ENCODE results near the gene GNB3. TPM values are rescaled to one million over a fixed set of nuclear protein-coding genes. Genes with fewer than 3 reads are reported as not detected.

Gene GNB3
- total RNA-seq, 1 donor from 2014 or later = 16.6 TPM

- Mint-ChIP-seq H3K27me3 (ENCODE audit: low read depth, unreplicated experiment) (no peaks in the 10 kb centered on the region), H3K9me3 (ENCODE audit: unreplicated experiment) (no peaks in the 10 kb centered on the region), H3K4me3 (ENCODE audit: unreplicated experiment) (peak overlapping the region; percentile 63), H3K27ac (ENCODE audit: unreplicated experiment) (no peak overlapping the region), H3K4me1 (ENCODE audit: low read depth, unreplicated experiment) (peaks cover 30% of the 10 kb centered on the region), H3K36me3 (ENCODE audit: low read depth, unreplicated experiment) (peaks cover 4% of the 10 kb centered on the region)
- H2AFZ ChIP-seq (ENCODE audit: low read depth, low read length) = peak overlapping the region; percentile 60
- TF ChIP-seq CTCF (IDR thresholded peaks at IDR 0.05; ENCODE audit: insufficient read depth, low read depth, low read length) (no peak), EZH2 (IDR thresholded peaks at IDR 0.05; ENCODE audit: insufficient read depth, low read length) (no peak)
- H3K4me1 ChIP-seq (ENCODE audit: insufficient read depth, low read length) = peaks cover 25% of the 10 kb centered on the region
- no peak for FAIRE-seq
- peak; percentile 52 for DNase-seq (ENCODE audit: low read depth)
- peaks cover under 1% of the 10 kb centered on the region for H4K20me1 ChIP-seq (ENCODE audit: insufficient read depth, low read length)
- no peaks in the 10 kb centered on the region for H3K27me3 ChIP-seq (ENCODE audit: insufficient read depth, low read length)
- H3K4me3 ChIP-seq (ENCODE audit: insufficient read depth, low read depth, low read length) = no peak overlapping the region
- no peak overlapping the region for H3K27ac ChIP-seq (ENCODE audit: low read depth, low read length)
- H3K36me3 ChIP-seq (ENCODE audit: insufficient read depth, low read length) = no peaks in the 10 kb centered on the region
- H3K79me2 ChIP-seq (ENCODE audit: insufficient read depth, low read length) = peaks cover 20% of the 10 kb centered on the region
- no peaks in the 10 kb centered on the region for H3K9me3 ChIP-seq (ENCODE audit: insufficient read depth, low read depth, low read length)
- no peak overlapping the region for H3K9ac ChIP-seq (ENCODE audit: low read length)
- peak overlapping the region; percentile 74 for H3K4me2 ChIP-seq (ENCODE audit: low read length)
Observed at GRCh38 chr12:6824901-6825381, 15.8 kb upstream of the GNB3 start.

GRCh38 chr12:6825398-6826124 is 15.2 kb upstream of the GNB3 start:
- H3K9me3 ChIP-seq (ENCODE audit: insufficient read depth, low read depth, low read length) = no peaks in the 10 kb centered on the region
- H3K27me3 ChIP-seq (ENCODE audit: insufficient read depth, low read length) = no peaks in the 10 kb centered on the region
- H3K36me3 ChIP-seq (ENCODE audit: insufficient read depth, low read length) = no peaks in the 10 kb centered on the region
- FAIRE-seq = peak; percentile 72
- Mint-ChIP-seq H3K27ac (ENCODE audit: unreplicated experiment) (no peak overlapping the region), H3K4me3 (ENCODE audit: unreplicated experiment) (peak overlapping the region; percentile 70), H3K9me3 (ENCODE audit: unreplicated experiment) (no peaks in the 10 kb centered on the region), H3K27me3 (ENCODE audit: low read depth, unreplicated experiment) (no peaks in the 10 kb centered on the region), H3K4me1 (ENCODE audit: low read depth, unreplicated experiment) (peaks cover 28% of the 10 kb centered on the region), H3K36me3 (ENCODE audit: low read depth, unreplicated experiment) (peaks cover 4% of the 10 kb centered on the region)
- no peak overlapping the region for H3K27ac ChIP-seq (ENCODE audit: low read depth, low read length)
- H3K79me2 ChIP-seq (ENCODE audit: insufficient read depth, low read length) = peaks cover 26% of the 10 kb centered on the region
- no peak overlapping the region for H3K4me3 ChIP-seq (ENCODE audit: insufficient read depth, low read depth, low read length)
- peak overlapping the region; percentile 74 for H3K4me2 ChIP-seq (ENCODE audit: low read length)
- DNase-seq (ENCODE audit: low read depth) = peak; percentile 60
- H4K20me1 ChIP-seq (ENCODE audit: insufficient read depth, low read length) = peaks cover 6% of the 10 kb centered on the region
- H2AFZ ChIP-seq (ENCODE audit: low read depth, low read length) = peak overlapping the region; percentile 60
- no peak overlapping the region for H3K9ac ChIP-seq (ENCODE audit: low read length)
- H3K4me1 ChIP-seq (ENCODE audit: insufficient read depth, low read length) = peaks cover 28% of the 10 kb centered on the region
- no peak for TF ChIP-seq EZH2 (IDR thresholded peaks at IDR 0.05; ENCODE audit: insufficient read depth, low read length)
- peak; percentile 84 for TF ChIP-seq CTCF (IDR thresholded peaks at IDR 0.05; ENCODE audit: insufficient read depth, low read depth, low read length)

All from astrocyte (in vitro differentiated cells and primary cell).